Measurements from ENCODE around the gene KCNJ2. TPM values are rescaled to one million over a fixed set of nuclear protein-coding genes. Genes with fewer than 3 reads are reported as not detected.

Gene KCNJ2
- total and polyA plus RNA-seq, 4 donors: 0.47 to 2.7 (median 1.4) TPM

- Histone ChIP-seq H3K4me1 (ENCODE audit: control insufficient read depth in 4 of 4, insufficient read depth in 4 of 4, low read length in 3 of 4) (no peaks in the 10 kb centered on the region), H3K4me3 (ENCODE audit: low read depth in 1 of 3, low read length in 3 of 3) (no peak overlapping the region), H3K9me3 (ENCODE audit: control insufficient read depth in 4 of 4, low read length in 3 of 4) (no peaks in the 10 kb centered on the region), H3K36me3 (ENCODE audit: control insufficient read depth in 4 of 4, insufficient read depth in 3 of 4, low read depth in 1 of 4, low read length in 3 of 4) (no peaks in the 10 kb centered on the region), H3K27me3 (ENCODE audit: control insufficient read depth in 4 of 4, insufficient read depth in 4 of 4, low read length in 3 of 4) (peaks cover 0 to 3% (median 0%) of the 10 kb centered on the region in 4 donors), H3K9ac (ENCODE audit: low read depth in 1 of 2, low read length in 2 of 2) (no peak overlapping the region), H3K27ac (ENCODE audit: low read depth in 1 of 2, low read length in 2 of 2) (no peak overlapping the region)
- 69% methylated on average over 4 of the region's 4 CpGs for WGBS
- DNase-seq (ENCODE audit: low spot score): no peak
- TF ChIP-seq ZBTB33 (IDR thresholded peaks at IDR 0.05) (no peak), CTCF (IDR thresholded peaks at IDR 0.05; ENCODE audit: low read depth, low read length, missing input control) (no peak), RAD21 (IDR thresholded peaks at IDR 0.05) (no peak), EGR1 (IDR thresholded peaks at IDR 0.05; ENCODE audit: low read depth in 2 of 2) (no peak), GABPA (IDR thresholded peaks at IDR 0.05 in 1 of 2, conservative IDR thresholded peaks at IDR 0.05 in 1 of 2) (no peak), FOXA2 (IDR thresholded peaks at IDR 0.05) (no peak), HNF4G (IDR thresholded peaks at IDR 0.05) (no peak), NR2F2 (IDR thresholded peaks at IDR 0.05) (no peak), MAX (IDR thresholded peaks at IDR 0.05) (no peak), FOXA1 (IDR thresholded peaks at IDR 0.05) (no peak), TAF1 (conservative IDR thresholded peaks at IDR 0.05) (no peak), RXRA (IDR thresholded peaks at IDR 0.05) (no peak), SP1 (IDR thresholded peaks at IDR 0.05) (no peak), YY1 (IDR thresholded peaks at IDR 0.05) (no peak)
- TF ChIP-seq, protein P1, sequence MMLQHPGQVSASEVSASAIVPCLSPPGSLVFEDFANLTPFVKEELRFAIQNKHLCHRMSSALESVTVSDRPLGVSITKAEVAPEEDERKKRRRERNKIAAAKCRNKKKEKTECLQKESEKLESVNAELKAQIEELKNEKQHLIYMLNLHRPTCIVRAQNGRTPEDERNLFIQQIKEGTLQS (IDR thresholded peaks at IDR 0.05): no peak
Measured at GRCh38 chr17:70158180-70158579, 11.2 kb upstream of the KCNJ2 start.

DNA sequence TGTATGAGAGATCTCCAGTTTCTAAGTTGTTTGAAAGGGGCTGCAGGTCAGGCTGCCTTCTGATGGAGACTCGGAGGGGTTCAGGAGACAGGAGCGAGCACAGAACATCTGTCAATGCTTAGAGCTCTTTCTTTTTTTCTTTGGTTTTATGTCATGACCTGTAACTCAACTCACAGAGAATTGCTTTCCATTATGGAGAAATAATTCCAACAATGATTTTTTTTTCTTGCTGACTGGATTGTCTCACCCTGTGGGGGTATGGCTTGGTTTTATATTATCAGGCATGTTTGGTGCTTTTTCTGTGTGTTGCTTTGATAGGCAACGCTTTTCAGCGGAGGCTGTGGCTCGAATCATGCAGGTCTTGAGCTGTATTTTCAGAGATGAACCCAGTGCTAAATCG is 10.7 kb upstream of the KCNJ2 start:
- no peaks in the 10 kb centered on the region for H3K9me3 ChIP-seq (ENCODE audit: control insufficient read depth in 4 of 4, low read length in 3 of 4)
- peaks cover 0 to 3% (median 0%) of the 10 kb centered on the region in 4 donors for H3K27me3 ChIP-seq (ENCODE audit: control insufficient read depth in 4 of 4, insufficient read depth in 4 of 4, low read length in 3 of 4)
- no peak for DNase-seq (ENCODE audit: low spot score)
- H3K9ac ChIP-seq (ENCODE audit: low read depth in 1 of 2, low read length in 2 of 2): no peak overlapping the region
- no peaks in the 10 kb centered on the region for H3K36me3 ChIP-seq (ENCODE audit: control insufficient read depth in 4 of 4, insufficient read depth in 3 of 4, low read depth in 1 of 4, low read length in 3 of 4)
- WGBS: 83% methylated on average over 6 of the region's 6 CpGs
- H3K27ac ChIP-seq (ENCODE audit: low read depth in 1 of 2, low read length in 2 of 2): no peak overlapping the region
- TF ChIP-seq ZBTB33 (IDR thresholded peaks at IDR 0.05) (no peak), SP1 (IDR thresholded peaks at IDR 0.05) (no peak), EGR1 (IDR thresholded peaks at IDR 0.05; ENCODE audit: low read depth in 2 of 2) (no peak), HNF4G (IDR thresholded peaks at IDR 0.05) (no peak), NR2F2 (IDR thresholded peaks at IDR 0.05) (no peak), YY1 (IDR thresholded peaks at IDR 0.05) (no peak), TAF1 (conservative IDR thresholded peaks at IDR 0.05) (no peak), FOXA1 (IDR thresholded peaks at IDR 0.05) (no peak), MAX (IDR thresholded peaks at IDR 0.05) (no peak), RAD21 (IDR thresholded peaks at IDR 0.05) (no peak), JUND (IDR thresholded peaks at IDR 0.05) (no peak), GABPA (IDR thresholded peaks at IDR 0.05 in 1 of 2, conservative IDR thresholded peaks at IDR 0.05 in 1 of 2) (no peak), RXRA (IDR thresholded peaks at IDR 0.05) (no peak)
- TF ChIP-seq, protein P2, sequence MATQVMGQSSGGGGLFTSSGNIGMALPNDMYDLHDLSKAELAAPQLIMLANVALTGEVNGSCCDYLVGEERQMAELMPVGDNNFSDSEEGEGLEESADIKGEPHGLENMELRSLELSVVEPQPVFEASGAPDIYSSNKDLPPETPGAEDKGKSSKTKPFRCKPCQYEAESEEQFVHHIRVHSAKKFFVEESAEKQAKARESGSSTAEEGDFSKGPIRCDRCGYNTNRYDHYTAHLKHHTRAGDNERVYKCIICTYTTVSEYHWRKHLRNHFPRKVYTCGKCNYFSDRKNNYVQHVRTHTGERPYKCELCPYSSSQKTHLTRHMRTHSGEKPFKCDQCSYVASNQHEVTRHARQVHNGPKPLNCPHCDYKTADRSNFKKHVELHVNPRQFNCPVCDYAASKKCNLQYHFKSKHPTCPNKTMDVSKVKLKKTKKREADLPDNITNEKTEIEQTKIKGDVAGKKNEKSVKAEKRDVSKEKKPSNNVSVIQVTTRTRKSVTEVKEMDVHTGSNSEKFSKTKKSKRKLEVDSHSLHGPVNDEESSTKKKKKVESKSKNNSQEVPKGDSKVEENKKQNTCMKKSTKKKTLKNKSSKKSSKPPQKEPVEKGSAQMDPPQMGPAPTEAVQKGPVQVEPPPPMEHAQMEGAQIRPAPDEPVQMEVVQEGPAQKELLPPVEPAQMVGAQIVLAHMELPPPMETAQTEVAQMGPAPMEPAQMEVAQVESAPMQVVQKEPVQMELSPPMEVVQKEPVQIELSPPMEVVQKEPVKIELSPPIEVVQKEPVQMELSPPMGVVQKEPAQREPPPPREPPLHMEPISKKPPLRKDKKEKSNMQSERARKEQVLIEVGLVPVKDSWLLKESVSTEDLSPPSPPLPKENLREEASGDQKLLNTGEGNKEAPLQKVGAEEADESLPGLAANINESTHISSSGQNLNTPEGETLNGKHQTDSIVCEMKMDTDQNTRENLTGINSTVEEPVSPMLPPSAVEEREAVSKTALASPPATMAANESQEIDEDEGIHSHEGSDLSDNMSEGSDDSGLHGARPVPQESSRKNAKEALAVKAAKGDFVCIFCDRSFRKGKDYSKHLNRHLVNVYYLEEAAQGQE (IDR thresholded peaks at IDR 0.05): no peak
- TF ChIP-seq, protein P1 (IDR thresholded peaks at IDR 0.05): no peak
- H3K4me1 ChIP-seq (ENCODE audit: control insufficient read depth in 4 of 4, insufficient read depth in 4 of 4, low read length in 3 of 4): no peaks in the 10 kb centered on the region
- H3K4me3 ChIP-seq (ENCODE audit: low read depth in 1 of 3, low read length in 3 of 3): no peak overlapping the region
